A549 (cell line): Measurements from ENCODE around the gene CACNA2D4. TPM values are rescaled to one million over a fixed set of nuclear protein-coding genes. Genes with fewer than 3 reads are reported as not detected.

Experiments
- ATAC-seq, 2 experiments: fragments of 200-7000 bp in 1 of 2; fragments of >200 bp in 1 of 2; cut with Nextera tagmentation in 1 of 2; cut with Tn5 transposase in 1 of 2; 3 replicates each; pipeline versions ENCODE4 v1.8.0 to v1.9.1; 2018 to 2020; ENCODE audit warnings: mild to moderate bottlenecking in 1 of 2, moderate library complexity in 1 of 2
- CTCF ChIA-PET: fragments of 300-600 bp; sonication (Branson Sonifier 250); formaldehyde crosslinking; extraction: SDS; loops from one replicate; lab custom pipeline; 2021; ENCODE audit warnings: antibody characterized with exemption, inconsistent platforms; lab: Yijun Ruan, JAX
- POLR2A ChIA-PET: fragments of 350-600 bp; formaldehyde crosslinking; extraction: SDS; loops from one replicate; lab custom pipeline; 2021; ENCODE audit warnings: antibody characterized with exemption, inconsistent platforms; lab: Yijun Ruan, JAX
- DNase-seq, 2 experiments: peaks; one replicate each; pipeline versions ENCODE4 v3.0.0 to v3.0.0-alpha.2; 2011 to 2016; ENCODE audit warnings: low read depth in 1 of 2, low spot score in 1 of 2
- FAIRE-seq: peaks from 2 replicates; lab custom pipeline; 2011; peaks lifted over from hg19 to GRCh38; lab: Jason Lieb, UNC
- H3K27ac ChIP-seq, 2 experiments: fragments of >200 bp; sonication (Bioruptor Twin); formaldehyde crosslinking; 3 replicates each; pipeline ENCODE4 v1.5.1; 2016 to 2017
- H3K4me1 ChIP-seq: fragments of >200 bp; sonication (Bioruptor Twin); formaldehyde crosslinking; 3 replicates; pipeline ENCODE4 v1.6.1; 2016
- H3K4me2 ChIP-seq: fragments of >200 bp; sonication (Bioruptor Twin); formaldehyde crosslinking; 3 replicates; pipeline ENCODE4 v1.6.1; 2016
- H3K4me3 ChIP-seq: fragments of >200 bp; sonication (Bioruptor Twin); formaldehyde crosslinking; 3 replicates; pipeline ENCODE4 v1.5.1; 2016
- H3K9me3 ChIP-seq: fragments of >200 bp; sonication (Bioruptor Twin); formaldehyde crosslinking; 3 replicates; pipeline ENCODE4 v1.6.1; 2016
- CBX8 ChIP-seq: fragments of 200-600 bp; sonication (generic); IDR thresholded peaks from 2 replicates; pipeline ENCODE4 v1.6.1; 2016
- CEBPB ChIP-seq, 2 experiments: fragments of >200 bp in 1 of 2; sonication (Bioruptor Twin) in 1 of 2; formaldehyde crosslinking in 1 of 2; IDR thresholded peaks; 2 replicates each; pipeline ENCODE4 v1.6.1; 2012 to 2016
- CHD4 ChIP-seq: fragments of 200-600 bp; sonication (generic); IDR thresholded peaks from 2 replicates; pipeline ENCODE4 v1.6.1; 2016; ENCODE audit warnings: antibody characterized with exemption, mild to moderate bottlenecking, borderline replicate concordance
- E2F6 ChIP-seq: IDR thresholded peaks from 2 replicates; pipeline ENCODE4 v1.6.1; 2012; ENCODE audit warnings: low read depth, borderline replicate concordance
- EHMT2 ChIP-seq: fragments of 200-600 bp; sonication (generic); IDR thresholded peaks from 2 replicates; pipeline ENCODE4 v1.6.1; 2016; ENCODE audit warnings: antibody characterized with exemption, low read depth, mild to moderate bottlenecking, moderate library complexity
- ELK1 ChIP-seq: fragments of 150-350 bp; IDR thresholded peaks from 2 replicates; pipeline ENCODE4 v1.6.1; 2014; ENCODE audit warnings: low read depth, mild to moderate bottlenecking, low read length
- GATA3 ChIP-seq: IDR thresholded peaks from 2 replicates; pipeline ENCODE4 v1.6.1; 2012; ENCODE audit warnings: borderline replicate concordance
- HDAC2 ChIP-seq: fragments of 200-600 bp; sonication (generic); IDR thresholded peaks from 2 replicates; pipeline ENCODE4 v1.6.1; 2016
- HOXA7 ChIP-seq: fragments of 250-450 bp; sonication (Bioruptor Pico); IDR thresholded peaks from 2 replicates; pipeline ENCODE4 v1.5.0; 2020; ENCODE audit warnings: mild to moderate bottlenecking, moderate library complexity
- MAFK ChIP-seq: fragments of 450-650 bp; IDR thresholded peaks from 2 replicates; pipeline ENCODE4 v1.6.1; 2014; ENCODE audit not compliant: partially characterized antibody
- MAZ ChIP-seq: fragments of 150-350 bp; IDR thresholded peaks from 2 replicates; pipeline ENCODE4 v1.6.1; 2014; ENCODE audit warnings: antibody characterized with exemption, low read depth, low read length, borderline replicate concordance
- NFE2L2 ChIP-seq: fragments of 150-350 bp; conservative IDR thresholded peaks from 2 replicates; pipeline ENCODE4 v1.6.1; 2014; ENCODE audit warnings: low read length
- NPAS2 ChIP-seq: fragments of 250-450 bp; sonication (Bioruptor Pico); IDR thresholded peaks from 2 replicates; pipeline ENCODE4 v1.8.0; 2022; ENCODE audit warnings: mild to moderate bottlenecking, moderate library complexity, borderline replicate concordance
- NR3C1 ChIP-seq: fragments of >200 bp; sonication (Bioruptor Twin); formaldehyde crosslinking; IDR thresholded peaks from 3 replicates; pipeline ENCODE4 v1.6.1; 2017
- POLR2A ChIP-seq: IDR thresholded peaks from 2 replicates; pipeline ENCODE4 v1.6.1; 2012; ENCODE audit warnings: mild to moderate bottlenecking, low read length
- POLR2AphosphoS2 ChIP-seq: conservative IDR thresholded peaks from 2 replicates; pipeline ENCODE4 v1.6.1; 2012; ENCODE audit warnings: low read length, improper control_type of control experiment, inconsistent platforms
- RAD21 ChIP-seq, 2 experiments: fragments of >200 bp in 1 of 2; sonication (Bioruptor Twin) in 1 of 2; formaldehyde crosslinking in 1 of 2; IDR thresholded peaks in 1 of 2; conservative IDR thresholded peaks in 1 of 2; 2 replicates in 1 of 2; 3 replicates in 1 of 2; pipeline ENCODE4 v1.6.1; 2012 to 2018; ENCODE audit warnings: inconsistent platforms in 1 of 2
- RCOR1 ChIP-seq: fragments of 150-350 bp; IDR thresholded peaks from 2 replicates; pipeline ENCODE4 v1.6.1; 2014; ENCODE audit warnings: antibody characterized with exemption, low read length, low read depth
- RFX5 ChIP-seq: fragments of 450-650 bp; IDR thresholded peaks from 2 replicates; pipeline ENCODE4 v1.7.1; 2014; ENCODE audit warnings: antibody characterized with exemption, mild to moderate bottlenecking, moderate library complexity
- RNF2 ChIP-seq: fragments of 200-600 bp; sonication (generic); IDR thresholded peaks from 2 replicates; pipeline ENCODE4 v1.6.1; 2016; ENCODE audit warnings: low read depth, mild to moderate bottlenecking, antibody characterized with exemption, moderate library complexity, borderline replicate concordance
- SREBF2 ChIP-seq: fragments of 450-650 bp; IDR thresholded peaks from 2 replicates; pipeline ENCODE4 v1.6.1; 2014; ENCODE audit warnings: mild to moderate bottlenecking, moderate library complexity
- TFCP2L1 ChIP-seq: fragments of 250-450 bp; sonication (Bioruptor Pico); IDR thresholded peaks from 2 replicates; pipeline ENCODE4 v1.5.0; 2021; ENCODE audit warnings: mild to moderate bottlenecking
- TP53 ChIP-seq: fragments of 250-450 bp; sonication (Bioruptor Pico); IDR thresholded peaks from 2 replicates; pipeline ENCODE4 v1.5.0; 2021; ENCODE audit warnings: mild to moderate bottlenecking, moderate library complexity
- USF2 ChIP-seq: fragments of 450-650 bp; IDR thresholded peaks from 2 replicates; pipeline ENCODE4 v1.6.1; 2014; ENCODE audit warnings: antibody characterized with exemption
- ZFP36 ChIP-seq: fragments of 450-650 bp; IDR thresholded peaks from 2 replicates; pipeline ENCODE4 v1.6.1; 2014; ENCODE audit warnings: borderline replicate concordance; ENCODE audit not compliant: partially characterized antibody
- WGBS: methylation state at CpG from one replicate; pipeline ENCODE4 v1.1.6; 2017; ENCODE audit errors: missing lambda C conversion rate; 5-methylcytosine and 5-hydroxymethylcytosine counted together
- polyA plus RNA-seq, 4 experiments: library from polyadenylated mRNA; depleted of rRNA in 3 of 4; stranded (reverse); fragments of >200 nt; fragmentation: RNase III in 1 of 4; extraction: RNeasy Plus Mini Kit Qiagen cat#74134 plus additional on column Dnase treatment in 1 of 4; gene quantifications; 2 replicates in 3 of 4; 3 replicates in 1 of 4; pipeline ENCODE4 v1.2.3, GENCODE V29; 2011 to 2017
- TF ChIP-seq, protein P1 (sequence below): fragments of >200 bp; sonication (Bioruptor Twin); formaldehyde crosslinking; IDR thresholded peaks from 3 replicates; pipeline ENCODE4 v1.5.1; 2016

CACNA2D4 gene
- polyA plus RNA-seq, 2 of the 4 experiments (the other 2 are of a cell fraction), result not detected

- H3K4me1 ChIP-seq, result no peaks in the 10 kb centered on the region
- no peak overlapping the region for H3K4me2 ChIP-seq
- FAIRE-seq (no peak), ATAC-seq (no peak), DNase-seq (no peak)
- CTCF ChIA-PET, result interaction anchor here (0.7 to 1.9 kb wide), 2 partner anchors 60 to 69 kb away, joined by 3 to 7 read pairs; no protein-coding TSS in a partner anchor
- TF ChIP-seq USF2 (no peak), MAFK (peak; percentile 8)
- WGBS, result 63% methylated on average over 18 of the region's 18 CpGs
- POLR2A ChIA-PET, result no interaction called here
- H3K27ac ChIP-seq, result no peak overlapping the region
- no peak overlapping the region for H3K4me3 ChIP-seq
- no peaks in the 10 kb centered on the region for H3K9me3 ChIP-seq
Observed at GRCh38 chr12:1880153-1880845, 38.2 kb downstream of the CACNA2D4 start.

- FAIRE-seq (no peak), ATAC-seq (no peak), DNase-seq (no peak)
- 75% methylated on average over 10 of the region's 10 CpGs for WGBS
- Histone ChIP-seq H3K4me2 (no peak overlapping the region), H3K9me3 (no peaks in the 10 kb centered on the region), H3K4me1 (no peaks in the 10 kb centered on the region), H3K4me3 (no peak overlapping the region), H3K27ac (no peak overlapping the region)
- ChIA-PET CTCF (interaction anchor here (0.7 to 1.9 kb wide), 3 partner anchors 9 to 69 kb away, joined by 3 to 7 read pairs (median 3); no protein-coding TSS in a partner anchor), POLR2A (no interaction called here)
- TF ChIP-seq HDAC2 (no peak), HOXA7 (CRISPR knock-in tag) (no peak), TFCP2L1 (CRISPR knock-in tag) (no peak), SREBF2 (no peak), RFX5 (no peak), NPAS2 (CRISPR knock-in tag) (no peak), CHD4 (no peak), CBX8 (no peak), RNF2 (no peak)
- TF ChIP-seq, all 56 proteins: peak for 0
Observed at GRCh38 chr12:1879633-1880032, 38.8 kb downstream of the CACNA2D4 start.

DNA sequence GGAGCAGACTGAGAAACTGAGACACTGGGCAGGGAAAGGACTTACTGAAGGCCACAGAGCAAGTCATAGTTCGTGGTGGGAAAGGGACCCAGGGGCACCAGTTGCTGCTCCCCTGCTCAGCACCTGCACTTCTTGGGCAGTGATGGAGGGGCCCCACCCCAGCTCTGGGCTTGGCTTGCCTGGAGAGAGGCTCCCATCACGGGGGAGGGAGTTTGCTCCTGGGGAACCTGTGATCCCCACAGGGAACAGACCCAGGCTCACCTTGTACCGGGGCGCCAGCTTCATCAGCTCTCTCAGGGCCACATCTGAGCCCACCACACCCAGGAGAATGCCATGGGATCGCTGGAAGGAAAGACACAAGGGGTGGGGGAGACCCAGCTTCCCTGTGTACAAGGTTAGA, 39.8 kb downstream of the CACNA2D4 start:
- ATAC-seq (no peak), DNase-seq (no peak), FAIRE-seq (no peak)
- TF ChIP-seq POLR2A (no peak), TP53 (CRISPR knock-in tag) (no peak), CHD4 (no peak), NFE2L2 (no peak), RAD21 (conservative IDR thresholded peaks at IDR 0.05 in 1 of 2, IDR thresholded peaks at IDR 0.05 in 1 of 2) (no peak), MAZ (no peak), POLR2AphosphoS2 (no peak), NR3C1 (no peak)
- H3K9me3 ChIP-seq, result no peaks in the 10 kb centered on the region
- no peak overlapping the region for H3K27ac ChIP-seq
- no peak overlapping the region for H3K4me2 ChIP-seq
- ChIA-PET CTCF (interaction anchor here (1.9 kb wide), 1 partner anchor 61 kb away, joined by 7 read pairs; no protein-coding TSS in a partner anchor), POLR2A (no interaction called here)
- no peaks in the 10 kb centered on the region for H3K4me1 ChIP-seq
- H3K4me3 ChIP-seq, result no peak overlapping the region
- 8% methylated on average over 2 of the region's 5 CpGs for whole genome bisulfite sequencing

DNA sequence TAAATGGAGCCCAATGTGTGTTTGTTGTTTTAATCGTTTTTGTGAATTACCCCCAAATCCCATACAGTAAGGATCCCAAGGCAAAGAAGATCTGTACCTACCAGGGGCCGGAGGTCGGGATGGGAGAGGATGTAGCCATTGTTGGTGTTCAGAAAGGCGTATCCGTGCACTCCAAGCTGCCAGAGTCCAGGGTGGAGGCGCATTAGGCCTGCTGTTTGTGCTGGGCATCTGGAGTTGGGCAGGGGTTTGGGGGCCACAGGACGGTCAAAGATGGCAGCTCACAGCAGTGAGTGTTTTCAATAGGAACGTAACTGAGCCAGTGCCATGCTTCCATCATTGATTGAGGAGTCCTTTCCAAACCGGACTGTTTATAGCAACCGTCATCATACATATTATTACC, 40.2 kb downstream of the CACNA2D4 start:
- H3K4me2 ChIP-seq, result no peak overlapping the region
- 62% methylated on average over 10 of the region's 10 CpGs for WGBS
- no peak for FAIRE-seq
- ChIA-PET CTCF (interaction anchor here (1.9 kb wide), 1 partner anchor 62 kb away, joined by 7 read pairs; no protein-coding TSS in a partner anchor), POLR2A (no interaction called here)
- no peak for ATAC-seq
- H3K4me3 ChIP-seq, result no peak overlapping the region
- H3K9me3 ChIP-seq, result no peaks in the 10 kb centered on the region
- no peak for DNase-seq
- H3K4me1 ChIP-seq, result no peaks in the 10 kb centered on the region
- H3K27ac ChIP-seq, result no peak overlapping the region
- TF ChIP-seq ELK1 (no peak), E2F6 (no peak), RNF2 (no peak), RCOR1 (no peak), GATA3 (no peak), USF2 (no peak), CBX8 (no peak), ZFP36 (no peak), EHMT2 (no peak), CEBPB (IDR thresholded peaks at IDR 0.05) (no peak)
- TF ChIP-seq, protein P1, sequence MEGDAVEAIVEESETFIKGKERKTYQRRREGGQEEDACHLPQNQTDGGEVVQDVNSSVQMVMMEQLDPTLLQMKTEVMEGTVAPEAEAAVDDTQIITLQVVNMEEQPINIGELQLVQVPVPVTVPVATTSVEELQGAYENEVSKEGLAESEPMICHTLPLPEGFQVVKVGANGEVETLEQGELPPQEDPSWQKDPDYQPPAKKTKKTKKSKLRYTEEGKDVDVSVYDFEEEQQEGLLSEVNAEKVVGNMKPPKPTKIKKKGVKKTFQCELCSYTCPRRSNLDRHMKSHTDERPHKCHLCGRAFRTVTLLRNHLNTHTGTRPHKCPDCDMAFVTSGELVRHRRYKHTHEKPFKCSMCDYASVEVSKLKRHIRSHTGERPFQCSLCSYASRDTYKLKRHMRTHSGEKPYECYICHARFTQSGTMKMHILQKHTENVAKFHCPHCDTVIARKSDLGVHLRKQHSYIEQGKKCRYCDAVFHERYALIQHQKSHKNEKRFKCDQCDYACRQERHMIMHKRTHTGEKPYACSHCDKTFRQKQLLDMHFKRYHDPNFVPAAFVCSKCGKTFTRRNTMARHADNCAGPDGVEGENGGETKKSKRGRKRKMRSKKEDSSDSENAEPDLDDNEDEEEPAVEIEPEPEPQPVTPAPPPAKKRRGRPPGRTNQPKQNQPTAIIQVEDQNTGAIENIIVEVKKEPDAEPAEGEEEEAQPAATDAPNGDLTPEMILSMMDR, result no peak
